IMR-90 (cell line): ENCODE data around the gene TAX1BP1. TPM values are rescaled to one million over a fixed set of nuclear protein-coding genes. Genes with fewer than 3 reads are reported as not detected.

Source experiments
- ATAC-seq: fragments of 200-7000 bp; cut with Tn5 transposase; 2 replicates; pipeline ENCODE4 v1.9.1; 2020; ENCODE audit warnings: low read depth, mild to moderate bottlenecking, moderate library complexity
- BruUV-seq: library from RNA; stranded (reverse); fragments of 400-500 nt; replicated peaks from 2 replicates; lab custom pipeline; 2021; lab: Mats Ljungman, UMichigan
- CTCF ChIA-PET: fragments of 300-600 bp; formaldehyde crosslinking; extraction: SDS; loops from one replicate; lab custom pipeline; 2021; ENCODE audit warnings: antibody characterized with exemption; lab: Yijun Ruan, JAX
- POLR2A ChIA-PET: fragments of 300-600 bp; sonication (Branson Sonifier 250); formaldehyde crosslinking; loops from one replicate; lab custom pipeline; 2022; ENCODE audit warnings: antibody characterized with exemption; ENCODE audit not compliant: unreplicated experiment; lab: Charles Lee
- DNase-seq: peaks from one replicate; pipeline ENCODE4 v3.0.0; 2013
- H2AFZ ChIP-seq: replicated peaks from 2 replicates; pipeline ENCODE3; 2013; ENCODE audit warnings: low read length, mild to moderate bottlenecking; ENCODE audit not compliant: poor library complexity
- H2AK5ac ChIP-seq: 2 replicates; pipeline ENCODE4 v1.6.1; 2013; ENCODE audit warnings: low read depth, low read length, inconsistent platforms
- H2AK9ac ChIP-seq: replicated peaks from 2 replicates; pipeline ENCODE3; 2013; ENCODE audit warnings: mild to moderate bottlenecking, low read depth, low read length, moderate library complexity; ENCODE audit not compliant: poor library complexity
- H2BK120ac ChIP-seq: 2 replicates; pipeline ENCODE4 v1.6.1; 2013; ENCODE audit warnings: low read depth, low read length, inconsistent platforms
- H2BK15ac ChIP-seq: 3 replicates; pipeline ENCODE4 v1.6.1; 2013; ENCODE audit warnings: low read depth, low read length, inconsistent platforms
- H2BK20ac ChIP-seq: 2 replicates; pipeline ENCODE4 v1.6.1; 2013; ENCODE audit warnings: low read depth, mild to moderate bottlenecking, inconsistent platforms, low read length, moderate library complexity
- H2BK5ac ChIP-seq: 2 replicates; pipeline ENCODE4 v1.6.1; 2013; ENCODE audit warnings: mild to moderate bottlenecking, low read depth, low read length, inconsistent platforms; ENCODE audit not compliant: poor library complexity, severe bottlenecking
- H3K14ac ChIP-seq: replicated peaks from 2 replicates; pipeline ENCODE4 v1.6.1; 2013; ENCODE audit warnings: low read depth, low read length, inconsistent platforms
- H3K18ac ChIP-seq: 2 replicates; pipeline ENCODE4 v1.6.1; 2013; ENCODE audit warnings: low read depth, low read length, control low read depth
- H3K23ac ChIP-seq: 2 replicates; pipeline ENCODE4 v1.6.1; 2013; ENCODE audit warnings: low read depth, low read length, inconsistent platforms
- H3K27ac ChIP-seq: 2 replicates; pipeline ENCODE4 v1.5.1; 2013; ENCODE audit warnings: mild to moderate bottlenecking, control low read depth, low read length; ENCODE audit not compliant: insufficient read depth
- H3K27me3 ChIP-seq: 2 replicates; pipeline ENCODE4 v1.6.1; 2013; ENCODE audit warnings: low read length; ENCODE audit not compliant: control insufficient read depth, insufficient read depth
- H3K36me3 ChIP-seq: 2 replicates; pipeline ENCODE4 v1.6.1; 2013; ENCODE audit warnings: low read length, mixed read lengths; ENCODE audit not compliant: control insufficient read depth, insufficient read depth
- H3K4ac ChIP-seq: 2 replicates; pipeline ENCODE4 v1.6.1; 2013; ENCODE audit warnings: low read depth, low read length, inconsistent platforms
- H3K4me1 ChIP-seq: 2 replicates; pipeline ENCODE4 v1.6.1; 2013; ENCODE audit warnings: low read length, mixed read lengths; ENCODE audit not compliant: control insufficient read depth, insufficient read depth
- H3K4me2 ChIP-seq: 2 replicates; pipeline ENCODE4 v1.6.1; 2013; ENCODE audit warnings: low read depth, mild to moderate bottlenecking, control low read depth, low read length, moderate library complexity
- H3K4me3 ChIP-seq: 2 replicates; pipeline ENCODE4 v1.5.1; 2013; ENCODE audit warnings: low read depth, mild to moderate bottlenecking, control low read depth, low read length, moderate library complexity; ENCODE audit not compliant: insufficient read depth
- H3K56ac ChIP-seq: 2 replicates; pipeline ENCODE4 v1.6.1; 2013; ENCODE audit warnings: low read length, inconsistent platforms; ENCODE audit not compliant: insufficient read depth; ENCODE audit errors: extremely low read depth
- H3K79me1 ChIP-seq, 2 experiments: 2 replicates each; pipeline ENCODE4 v1.6.1; 2013; ENCODE audit warnings: low read length in 2 of 2, inconsistent platforms in 1 of 2, low read depth in 1 of 2
- H3K9ac ChIP-seq: 2 replicates; pipeline ENCODE4 v1.6.1; 2013; ENCODE audit warnings: low read depth, low read length, control low read depth
- H3K9me1 ChIP-seq: 2 replicates; pipeline ENCODE4 v1.6.1; 2013; ENCODE audit warnings: low read length, inconsistent platforms; ENCODE audit not compliant: insufficient read depth
- H3K9me3 ChIP-seq: 2 replicates; pipeline ENCODE4 v1.6.1; 2013; ENCODE audit warnings: low read length; ENCODE audit not compliant: control insufficient read depth, insufficient read depth
- H4K20me1 ChIP-seq: 2 replicates; pipeline ENCODE4 v1.6.1; 2013; ENCODE audit warnings: low read length, inconsistent platforms; ENCODE audit not compliant: insufficient read depth
- H4K5ac ChIP-seq: 2 replicates; pipeline ENCODE4 v1.6.1; 2013; ENCODE audit warnings: mild to moderate bottlenecking, low read depth, low read length, control low read depth
- H4K8ac ChIP-seq, 2 experiments: 2 replicates each; pipeline ENCODE4 v1.6.1; 2013; ENCODE audit warnings: low read depth in 2 of 2, low read length in 2 of 2, control low read depth in 1 of 2, inconsistent platforms in 1 of 2
- H4K91ac ChIP-seq: 2 replicates; pipeline ENCODE4 v1.6.1; 2013; ENCODE audit warnings: low read depth, low read length, inconsistent platforms; ENCODE audit not compliant: insufficient read depth
- MAFK ChIP-seq: IDR thresholded peaks from 2 replicates; pipeline ENCODE4 v1.6.1; 2012; ENCODE audit warnings: low read depth, low read length, improper control_type of control experiment
- MAZ ChIP-seq: IDR thresholded peaks from 2 replicates; pipeline ENCODE4 v1.6.1; 2012; ENCODE audit warnings: low read depth, mild to moderate bottlenecking, low read length, improper control_type of control experiment, moderate library complexity, borderline replicate concordance
- WGBS, 2 experiments: methylation state at CpG; one replicate each; pipeline versions ENCODE4 v1.1.5 to v1.1.7; 2013; ENCODE audit warnings: missing lambda C conversion rate in 2 of 2; ENCODE audit not compliant: insufficient read length in 1 of 2; ENCODE audit errors: extremely low coverage in 2 of 2; 5-methylcytosine and 5-hydroxymethylcytosine counted together
- dilution Hi-C: fragments of 300-500 bp; cut with HindIII; formaldehyde crosslinking; loops from one replicate; pipeline ENCODE4 v1.14.3; 2018; ENCODE audit warnings: low sequenced_read_pairs; ENCODE audit not compliant: unreplicated experiment
- in situ Hi-C: fragments of 300-500 bp; cut with MboI; formaldehyde crosslinking; loops from 3 replicates; pipeline ENCODE4 v1.14.3; 2019; ENCODE audit warnings: low sequenced_read_pairs, inconsistent platforms, mixed read lengths
- intact Hi-C: fragments of 100-400 bp; cut with micrococcal nuclease; formaldehyde crosslinking; loops from 2 replicates; pipeline ENCODE4 v1.10.0; 2022
- polyA plus RNA-seq, 3 experiments: library from polyadenylated mRNA; depleted of rRNA; stranded (reverse); fragments of >200 nt; gene quantifications; 2 replicates each; pipeline ENCODE4 v1.2.3, GENCODE V29; 2012; ENCODE audit warnings: low replicate concordance in 1 of 3
- total RNA-seq: library from RNA; depleted of rRNA; stranded (reverse); fragments of >200 nt; gene quantifications from 2 replicates; pipeline ENCODE4 v1.2.3, GENCODE V29; 2012

Gene TAX1BP1
- total and polyA plus RNA-seq, 2 of the 4 experiments (the other 2 are of a cell fraction), result 49.0 to 52.7 TPM

DNA sequence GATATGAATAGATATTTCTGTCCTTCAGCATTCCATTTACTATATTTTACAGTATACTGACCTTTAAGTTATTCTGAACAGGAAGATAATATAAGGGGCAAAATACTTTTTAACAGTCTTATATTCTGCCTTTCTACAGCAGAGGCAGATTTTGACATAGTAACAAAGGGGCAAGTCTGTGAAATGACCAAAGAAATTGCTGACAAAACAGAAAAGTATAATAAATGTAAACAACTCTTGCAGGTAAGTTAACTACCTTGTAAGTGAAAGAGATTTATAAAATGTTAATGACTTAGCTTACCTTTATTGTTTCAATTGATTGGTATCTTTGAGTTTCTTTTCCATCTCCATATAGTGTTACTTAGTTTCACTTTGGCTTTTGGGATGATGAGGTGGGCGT lies 56.0 kb downstream of the TAX1BP1 start:
- Histone ChIP-seq H4K91ac (no peak overlapping the region), H2BK120ac (no peak overlapping the region), H2AK5ac (no peak overlapping the region), H3K9me3 (no peaks in the 10 kb centered on the region), H3K36me3 (peaks cover 12% of the 10 kb centered on the region), H2AFZ (no peak overlapping the region), H3K9ac (no peak overlapping the region), H2BK15ac (no peak overlapping the region), H2BK20ac (no peak overlapping the region), H3K56ac (no peak overlapping the region), H3K23ac (no peak overlapping the region), H3K4me1 (no peaks in the 10 kb centered on the region), H3K27ac (no peak overlapping the region), H3K4me2 (no peak overlapping the region), H4K5ac (no peak overlapping the region), H2BK5ac (no peak overlapping the region), H3K9me1 (no peaks in the 10 kb centered on the region; the same call in 1 of the 2 replicates), H4K8ac (no peak overlapping the region), H3K79me1 (peaks cover 0 to 3% of the 10 kb centered on the region in 2 experiments; a peak in 2 of 4 replicates), H3K4ac (no peak overlapping the region), H4K20me1 (no peaks in the 10 kb centered on the region), H3K4me3 (no peak overlapping the region), H2AK9ac (no peak overlapping the region), H3K18ac (no peak overlapping the region), H3K14ac (no peak overlapping the region), H3K27me3 (no peaks in the 10 kb centered on the region)
- ATAC-seq (no peak), DNase-seq (no peak)
- ChIA-PET POLR2A (no interaction called here), CTCF (interaction anchor here (0.6 kb wide), 1 partner anchor 11 kb away, joined by 3 read pairs; no protein-coding TSS in a partner anchor)
- no TSS peak for BruUV-seq
- TF ChIP-seq MAZ (no peak), MAFK (peak; percentile 86)
- in situ Hi-C loops (loop anchor here (25.0 kb wide), 1 partner anchor 216 kb away; no protein-coding TSS in a partner anchor), intact Hi-C loops (no loop called here), dilution Hi-C loops (no loop called here)
- no CpG with 5 or more reads among the region's 1 CpG for WGBS, 2 experiments
